GM12878 (cell line): Measurements from ENCODE around the gene SUCO. TPM values are rescaled to one million over a fixed set of nuclear protein-coding genes. Genes with fewer than 3 reads are reported as not detected.

ENCODE experiments used
- ATAC-seq: fragments of 200-7000 bp; cut with Tn5 transposase; 3 replicates; pipeline ENCODE4 v1.9.1; 2020; ENCODE audit warnings: mild to moderate bottlenecking, moderate library complexity
- BruUV-seq: library from RNA; stranded (reverse); fragments of 400-500 nt; replicated peaks from 2 replicates; lab custom pipeline; 2021; lab: Mats Ljungman, UMichigan
- CTCF ChIA-PET: fragments of 300-600 bp; sonication (Branson Sonifier 250); formaldehyde crosslinking; extraction: SDS; loops from one replicate; lab custom pipeline; 2021; ENCODE audit warnings: inconsistent platforms; lab: Yijun Ruan, JAX
- POLR2A ChIA-PET: fragments of 350-600 bp; formaldehyde crosslinking; extraction: SDS; loops from one replicate; lab custom pipeline; 2021; ENCODE audit warnings: inconsistent platforms; lab: Charles Lee
- RAD21 ChIA-PET: fragments of 300-600 bp; sonication (Branson Sonifier 250); formaldehyde crosslinking; loops from one replicate; lab custom pipeline; 2023; ENCODE audit warnings: antibody characterized with exemption; ENCODE audit not compliant: unreplicated experiment; lab: Charles Lee
- SMC1A ChIA-PET: fragments of 300-600 bp; sonication (Branson Sonifier 250); formaldehyde crosslinking; loops from one replicate; lab custom pipeline; 2023; ENCODE audit not compliant: unreplicated experiment, uncharacterized antibody; lab: Charles Lee
- DNase-seq: peaks from one replicate; pipeline ENCODE4 v3.0.0-alpha.2; 2011; ENCODE audit warnings: low read depth, low spot score
- FAIRE-seq: peaks from 3 replicates; lab custom pipeline; 2011; peaks lifted over from hg19 to GRCh38; lab: Jason Lieb, UNC
- H2AFZ ChIP-seq: 2 replicates; pipeline ENCODE4 v1.6.0; 2011; ENCODE audit warnings: low read depth, low read length, control low read depth; ENCODE audit not compliant: control insufficient read depth
- H3K27ac ChIP-seq: 2 replicates; pipeline ENCODE4 v1.5.1; 2011; ENCODE audit warnings: control low read depth; ENCODE audit not compliant: control insufficient read depth, insufficient read depth
- H3K27me3 ChIP-seq, 2 experiments: replicated peaks in 1 of 2; 2 replicates each; pipeline versions ENCODE4 v1.6.0 to v1.6.1; 2011; ENCODE audit warnings: low read length in 1 of 2; ENCODE audit not compliant: control insufficient read depth in 2 of 2, insufficient read depth in 2 of 2
- H3K36me3 ChIP-seq, 2 experiments: 2 replicates each; pipeline ENCODE4 v1.5.1; 2011; ENCODE audit warnings: low read length in 1 of 2; ENCODE audit not compliant: control insufficient read depth in 2 of 2, insufficient read depth in 2 of 2
- H3K4me1 ChIP-seq: 2 replicates; pipeline ENCODE4 v1.6.1; 2011; ENCODE audit warnings: mild to moderate bottlenecking, low read length, moderate library complexity, mixed read lengths; ENCODE audit not compliant: control insufficient read depth, insufficient read depth
- H3K4me2 ChIP-seq: 2 replicates; pipeline ENCODE4 v1.6.0; 2011; ENCODE audit warnings: control low read depth; ENCODE audit not compliant: control insufficient read depth, insufficient read depth
- H3K4me3 ChIP-seq: fragments of 200-600 bp; sonication (generic); 2 replicates; pipeline ENCODE4 v1.5.1; 2016
- H3K79me2 ChIP-seq: 2 replicates; pipeline ENCODE4 v1.6.0; 2011; ENCODE audit warnings: low read length; ENCODE audit not compliant: control insufficient read depth, insufficient read depth
- H3K9ac ChIP-seq: 2 replicates; pipeline ENCODE4 v1.8.0; 2011; ENCODE audit warnings: low read length, control low read depth, mixed read lengths; ENCODE audit not compliant: control insufficient read depth, insufficient read depth
- H3K9me3 ChIP-seq: replicated peaks from 3 replicates; pipeline ENCODE4 v1.5.1; 2011; ENCODE audit warnings: mild to moderate bottlenecking, low read length; ENCODE audit not compliant: control insufficient read depth, insufficient read depth
- H4K20me1 ChIP-seq: 2 replicates; pipeline ENCODE4 v1.6.0; 2011; ENCODE audit not compliant: control insufficient read depth, insufficient read depth
- CREM ChIP-seq: IDR thresholded peaks from 2 replicates; pipeline ENCODE4 v1.6.1; 2014; ENCODE audit warnings: antibody characterized with exemption, low read depth
- HDAC2 ChIP-seq: fragments of 200-600 bp; sonication (generic); IDR thresholded peaks from 2 replicates; pipeline ENCODE4 v1.6.1; 2017
- IKZF2 ChIP-seq, 2 experiments: fragments of 450-650 bp; IDR thresholded peaks; 2 replicates each; pipeline ENCODE4 v1.6.1; 2017; ENCODE audit warnings: mild to moderate bottlenecking in 2 of 2, moderate library complexity in 2 of 2
- MYB ChIP-seq: fragments of 150-350 bp; IDR thresholded peaks from 2 replicates; pipeline ENCODE4 v1.6.1; 2014; ENCODE audit warnings: mild to moderate bottlenecking, low read depth, low read length, borderline replicate concordance
- NR2C2 ChIP-seq: IDR thresholded peaks from 2 replicates; pipeline ENCODE4 v1.6.1; 2011; ENCODE audit warnings: borderline replicate concordance, low read depth; ENCODE audit not compliant: control insufficient read depth, insufficient read length
- PAX8 ChIP-seq: fragments of 450-650 bp; IDR thresholded peaks from 2 replicates; pipeline ENCODE4 v1.6.1; 2017; ENCODE audit warnings: mild to moderate bottlenecking, moderate library complexity
- PKNOX1 ChIP-seq: fragments of 450-650 bp; IDR thresholded peaks from 2 replicates; pipeline ENCODE4 v1.6.1; 2016; ENCODE audit warnings: mild to moderate bottlenecking
- POLR2AphosphoS2 ChIP-seq: IDR thresholded peaks from 2 replicates; pipeline ENCODE4 v1.6.1; 2011; ENCODE audit warnings: low read depth, mild to moderate bottlenecking, low read length, improper control_type of control experiment, moderate library complexity
- RFX5 ChIP-seq: IDR thresholded peaks from 2 replicates; pipeline ENCODE4 v1.6.1; 2011; ENCODE audit warnings: low read depth, low read length, improper control_type of control experiment
- RUNX3 ChIP-seq: IDR thresholded peaks from 2 replicates; pipeline ENCODE4 v1.6.1; 2012; ENCODE audit warnings: low read length, inconsistent platforms
- SMAD5 ChIP-seq: IDR thresholded peaks from 2 replicates; pipeline ENCODE4 v1.6.1; 2016; ENCODE audit warnings: antibody characterized with exemption, low read depth
- SP1 ChIP-seq: IDR thresholded peaks from one replicate; pipeline ENCODE4 v1.6.1; 2011; ENCODE audit warnings: low read depth, low read length
- WRNIP1 ChIP-seq: IDR thresholded peaks from 2 replicates; pipeline ENCODE4 v1.6.1; 2011; ENCODE audit warnings: low read depth, low read length, improper control_type of control experiment, borderline replicate concordance
- ZNF207 ChIP-seq: fragments of 450-650 bp; IDR thresholded peaks from 2 replicates; pipeline ENCODE4 v1.6.1; 2014; ENCODE audit warnings: antibody characterized with exemption, mild to moderate bottlenecking, borderline replicate concordance
- ZNF24 ChIP-seq: fragments of 450-650 bp; IDR thresholded peaks from 2 replicates; pipeline ENCODE4 v1.6.1; 2017; ENCODE audit warnings: antibody characterized with exemption, mild to moderate bottlenecking
- WGBS: methylation state at CpG from one replicate; pipeline ENCODE4 v1.1.6; 2016; ENCODE audit warnings: low lambda C conversion rate; ENCODE audit not compliant: insufficient replicate concordance, insufficient coverage; ENCODE audit errors: missing lambda C conversion rate; 5-methylcytosine and 5-hydroxymethylcytosine counted together
- in situ Hi-C: fragments of 300-500 bp; cut with MboI; formaldehyde crosslinking; loops from 9 replicates; pipeline ENCODE4 v1.14.3; 2018; ENCODE audit warnings: mixed read lengths
- intact Hi-C: fragments of 100-400 bp; cut with micrococcal nuclease; formaldehyde crosslinking; loops from one replicate; pipeline ENCODE4 v1.14.2; 2022; ENCODE audit not compliant: unreplicated experiment
- polyA plus RNA-seq, 11 experiments: library from polyadenylated mRNA; depleted of rRNA in 4 of 11; unstranded in 6 of 11; stranded (reverse) in 5 of 11; fragments of >200 nt; fragmentation: Nextera tagmentation in 4 of 11; fragmentation: Illumina TruSeq in 1 of 11; extraction: Ambion mirVana in 4 of 11; extraction: Trizol in 1 of 11; gene quantifications; 1 replicate in 1 of 11; 2 replicates in 10 of 11; pipeline versions ENCODE4 v1.2.1 to v1.2.3, GENCODE V29; 2011 to 2016; ENCODE audit warnings: inconsistent platforms in 2 of 11, missing spikeins in 2 of 11, low read depth in 1 of 11
- total RNA-seq, 4 experiments: library from RNA; depleted of rRNA in 3 of 4; stranded (reverse); fragments of >200 nt in 3 of 4; fragmentation: Illumina TruSeq in 1 of 4; extraction: Trizol in 1 of 4; gene quantifications; 2 replicates each; pipeline versions ENCODE4 v1.2.1 to v1.2.3, GENCODE V29; 2013 to 2021
- TF ChIP-seq, protein P1 (sequence below): fragments of 450-650 bp; IDR thresholded peaks from 2 replicates; pipeline ENCODE4 v1.6.1; 2014; ENCODE audit warnings: mild to moderate bottlenecking
- TF ChIP-seq, protein P2 (sequence below): IDR thresholded peaks from 2 replicates; pipeline ENCODE4 v1.6.1; 2011; ENCODE audit warnings: low read depth, low read length, improper control_type of control experiment, borderline replicate concordance

The SUCO gene
- total and polyA plus RNA-seq, 10 of the 15 experiments (the other 5 are each of a cell fraction or from before 2014, with no cell fraction given), result 1.7 to 15.3 (median 8.4) TPM

GRCh38 chr1:172488393-172488792 lies 44.6 kb upstream of the SUCO start:
- Histone ChIP-seq H3K9ac (no peak overlapping the region), H3K27me3 (peaks cover 0 to 3% of the 10 kb centered on the region in 2 experiments; a peak in 1 of 4 replicates), H3K36me3 (no peaks in the 10 kb centered on the region), H3K27ac (no peak overlapping the region), H3K79me2 (no peaks in the 10 kb centered on the region), H3K4me1 (no peaks in the 10 kb centered on the region), H3K4me2 (no peak overlapping the region), H2AFZ (no peak overlapping the region), H3K4me3 (no peak overlapping the region), H4K20me1 (no peaks in the 10 kb centered on the region), H3K9me3 (no peaks in the 10 kb centered on the region)
- ATAC-seq (no peak), FAIRE-seq (no peak), DNase-seq (no peak)
- TF ChIP-seq, protein P1, sequence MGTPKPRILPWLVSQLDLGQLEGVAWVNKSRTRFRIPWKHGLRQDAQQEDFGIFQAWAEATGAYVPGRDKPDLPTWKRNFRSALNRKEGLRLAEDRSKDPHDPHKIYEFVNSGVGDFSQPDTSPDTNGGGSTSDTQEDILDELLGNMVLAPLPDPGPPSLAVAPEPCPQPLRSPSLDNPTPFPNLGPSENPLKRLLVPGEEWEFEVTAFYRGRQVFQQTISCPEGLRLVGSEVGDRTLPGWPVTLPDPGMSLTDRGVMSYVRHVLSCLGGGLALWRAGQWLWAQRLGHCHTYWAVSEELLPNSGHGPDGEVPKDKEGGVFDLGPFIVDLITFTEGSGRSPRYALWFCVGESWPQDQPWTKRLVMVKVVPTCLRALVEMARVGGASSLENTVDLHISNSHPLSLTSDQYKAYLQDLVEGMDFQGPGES, result no peak
- TF ChIP-seq SP1 (no peak), ZNF207 (no peak), PAX8 (no peak), RUNX3 (no peak), MYB (no peak), PKNOX1 (no peak), POLR2AphosphoS2 (no peak), SMAD5 (no peak), RFX5 (no peak), CREM (no peak), WRNIP1 (no peak), NR2C2 (no peak), HDAC2 (no peak), ZNF24 (no peak), IKZF2 (IDR thresholded peaks at IDR 0.05) (no peak)
- TF ChIP-seq, protein P2, sequence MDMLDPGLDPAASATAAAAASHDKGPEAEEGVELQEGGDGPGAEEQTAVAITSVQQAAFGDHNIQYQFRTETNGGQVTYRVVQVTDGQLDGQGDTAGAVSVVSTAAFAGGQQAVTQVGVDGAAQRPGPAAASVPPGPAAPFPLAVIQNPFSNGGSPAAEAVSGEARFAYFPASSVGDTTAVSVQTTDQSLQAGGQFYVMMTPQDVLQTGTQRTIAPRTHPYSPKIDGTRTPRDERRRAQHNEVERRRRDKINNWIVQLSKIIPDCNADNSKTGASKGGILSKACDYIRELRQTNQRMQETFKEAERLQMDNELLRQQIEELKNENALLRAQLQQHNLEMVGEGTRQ, result no peak
- ChIA-PET POLR2A (no interaction called here), SMC1A (interaction anchor here (0.7 to 1.7 kb wide), 2 partner anchors 20 to 54 kb away, joined by 4 read pairs; no protein-coding TSS in a partner anchor), CTCF (no interaction called here), RAD21 (no interaction called here)
- in situ Hi-C loops (no loop called here), intact Hi-C loops (no loop called here)
- no TSS peak for BruUV-seq
- 38% methylated on average over 3 of the region's 3 CpGs for WGBS
